HG03097 (cell line): ENCODE results near the gene GPR52.

Experiments used
- ATAC-seq: cut with Tn5 transposase; IDR thresholded peaks from one replicate; pipeline ENCODE4 v1.9.1; 2021; ENCODE audit not compliant: unreplicated experiment, low FRiP score

Gene GPR52

GRCh38 chr1:174465855-174466254, 18.1 kb downstream of the GPR52 start:
- no peak for ATAC-seq

GRCh38 chr1:174466607-174467006, 18.8 kb downstream of the GPR52 start:
- no peak for ATAC-seq

- no peak for ATAC-seq
Measured at GRCh38 chr1:174469052-174469451, 21.3 kb downstream of the GPR52 start.

GRCh38 chr1:174469687-174470086, 21.9 kb downstream of the GPR52 start:
- ATAC-seq: no peak

GRCh38 chr1:174479281-174479680, 31.5 kb downstream of the GPR52 start:
- no peak for ATAC-seq

GRCh38 chr1:174480324-174480723, 32.6 kb downstream of the GPR52 start:
- ATAC-seq: no peak

GRCh38 chr1:174491606-174492005, 43.8 kb downstream of the GPR52 start:
- no peak for ATAC-seq

GRCh38 chr1:174497478-174497877, 49.7 kb downstream of the GPR52 start:
- ATAC-seq: no peak
